B cell (primary cell): ENCODE data around the gene NUAK1.

ENCODE experiments used
- EZH2 ChIP-seq: IDR thresholded peaks from 2 replicates; pipeline ENCODE4 v1.6.1; 2012; ENCODE audit warnings: borderline replicate concordance, low read depth, mild to moderate bottlenecking, moderate library complexity, low read length; ENCODE audit not compliant: insufficient read depth, poor library complexity, severe bottlenecking
- TF ChIP-seq, protein P1 (sequence below): fragments of 200-600 bp; IDR thresholded peaks from one replicate; pipeline ENCODE4 v1.8.0; 2022; ENCODE audit warnings: antibody characterized with exemption, mild to moderate bottlenecking

DNA sequence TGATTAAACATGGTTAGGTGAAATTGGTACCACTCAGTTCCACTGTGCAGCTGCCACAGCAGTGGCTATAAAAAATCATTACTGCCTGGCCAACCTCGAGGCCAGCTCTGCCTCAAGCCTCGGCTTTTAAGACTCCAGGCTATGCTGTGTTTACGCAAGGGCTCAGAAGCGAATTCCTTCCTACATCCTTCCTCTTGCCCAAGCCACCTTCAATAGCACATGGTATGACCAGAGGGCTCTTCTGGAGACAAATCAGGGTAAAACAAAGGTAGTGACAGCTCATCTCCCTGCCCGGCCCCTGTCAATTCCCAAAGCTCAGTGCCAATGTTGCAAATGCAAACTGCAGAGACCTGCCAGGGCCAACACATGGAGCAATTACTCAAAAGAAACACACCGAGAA is 31.9 kb downstream of the NUAK1 start:
- TF ChIP-seq, protein P1, sequence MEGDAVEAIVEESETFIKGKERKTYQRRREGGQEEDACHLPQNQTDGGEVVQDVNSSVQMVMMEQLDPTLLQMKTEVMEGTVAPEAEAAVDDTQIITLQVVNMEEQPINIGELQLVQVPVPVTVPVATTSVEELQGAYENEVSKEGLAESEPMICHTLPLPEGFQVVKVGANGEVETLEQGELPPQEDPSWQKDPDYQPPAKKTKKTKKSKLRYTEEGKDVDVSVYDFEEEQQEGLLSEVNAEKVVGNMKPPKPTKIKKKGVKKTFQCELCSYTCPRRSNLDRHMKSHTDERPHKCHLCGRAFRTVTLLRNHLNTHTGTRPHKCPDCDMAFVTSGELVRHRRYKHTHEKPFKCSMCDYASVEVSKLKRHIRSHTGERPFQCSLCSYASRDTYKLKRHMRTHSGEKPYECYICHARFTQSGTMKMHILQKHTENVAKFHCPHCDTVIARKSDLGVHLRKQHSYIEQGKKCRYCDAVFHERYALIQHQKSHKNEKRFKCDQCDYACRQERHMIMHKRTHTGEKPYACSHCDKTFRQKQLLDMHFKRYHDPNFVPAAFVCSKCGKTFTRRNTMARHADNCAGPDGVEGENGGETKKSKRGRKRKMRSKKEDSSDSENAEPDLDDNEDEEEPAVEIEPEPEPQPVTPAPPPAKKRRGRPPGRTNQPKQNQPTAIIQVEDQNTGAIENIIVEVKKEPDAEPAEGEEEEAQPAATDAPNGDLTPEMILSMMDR: no peak
- TF ChIP-seq EZH2: no peak
